ENCODE results near the gene COX20. TPM values are rescaled to one million over a fixed set of nuclear protein-coding genes. Genes with fewer than 3 reads are reported as not detected.

The COX20 gene
- total RNA-seq, 4 donors from 2014 or later: 74.8 to 125 (median 101) TPM

DNA sequence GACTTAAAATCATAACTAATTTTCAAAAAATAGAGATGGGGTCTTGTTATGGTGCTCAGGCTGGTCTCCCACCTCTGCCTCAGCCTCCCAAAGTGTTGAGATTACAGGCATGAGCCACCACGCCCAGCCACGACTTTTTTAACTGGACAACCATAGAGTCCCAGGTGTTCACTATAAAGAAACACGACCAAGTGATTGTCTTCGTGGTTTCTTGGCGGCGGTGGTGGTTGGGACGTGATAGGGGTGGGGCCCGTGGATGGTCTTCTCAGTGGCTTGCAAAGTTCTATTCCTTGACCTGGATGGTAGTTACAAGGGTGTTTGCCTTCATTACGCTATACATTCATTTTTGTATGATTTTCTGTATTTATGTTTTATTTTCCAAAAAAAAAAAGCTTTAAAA lies 34.6 kb upstream of the COX20 start:
- no peak overlapping the region for H3K27ac ChIP-seq (replicated peaks in 1 of 4)
- H3K9me3 ChIP-seq: no peaks in the 10 kb centered on the region
- no peak overlapping the region for H3K4me3 ChIP-seq
- 89% methylated on average over 9 of the region's 9 CpGs for WGBS
- no peaks in the 10 kb centered on the region for H3K36me3 ChIP-seq
- H3K4me1 ChIP-seq: no peaks in the 10 kb centered on the region
- no peaks in the 10 kb centered on the region for H3K27me3 ChIP-seq
- TF ChIP-seq POLR2A (IDR thresholded peaks at IDR 0.05; ENCODE audit: low read depth) (no peak), EP300 (IDR thresholded peaks at IDR 0.05) (no peak), CTCF (IDR thresholded peaks at IDR 0.05) (no peak), POLR2AphosphoS5 (IDR thresholded peaks at IDR 0.05) (no peak)
- intact Hi-C loops (cut with DNase I): loop anchor here (2.0 kb wide), 1 partner anchor 242 kb away; no protein-coding TSS in a partner anchor
- DNase-seq (ENCODE audit: extremely low spot score): no peak

- H3K4me1 ChIP-seq: no peaks in the 10 kb centered on the region
- no peaks in the 10 kb centered on the region for H3K36me3 ChIP-seq
- no peaks in the 10 kb centered on the region for H3K9me3 ChIP-seq
- H3K27ac ChIP-seq (replicated peaks in 1 of 4): no peak overlapping the region
- no peaks in the 10 kb centered on the region for H3K27me3 ChIP-seq
- TF ChIP-seq CTCF (IDR thresholded peaks at IDR 0.05) (peak; percentile 56 to 71 (median 58)), EP300 (IDR thresholded peaks at IDR 0.05) (no peak)
- WGBS: 59% methylated on average over 14 of the region's 14 CpGs
- no peak overlapping the region for H3K4me3 ChIP-seq
- no peak for DNase-seq (ENCODE audit: extremely low spot score)
- intact Hi-C loops (cut with DNase I): loop anchor here (2.0 kb wide), 1 partner anchor 242 kb away; no protein-coding TSS in a partner anchor
These were observed 34.2 kb upstream of the COX20 start for GRCh38 chr1:244801246-244801645.

DNA sequence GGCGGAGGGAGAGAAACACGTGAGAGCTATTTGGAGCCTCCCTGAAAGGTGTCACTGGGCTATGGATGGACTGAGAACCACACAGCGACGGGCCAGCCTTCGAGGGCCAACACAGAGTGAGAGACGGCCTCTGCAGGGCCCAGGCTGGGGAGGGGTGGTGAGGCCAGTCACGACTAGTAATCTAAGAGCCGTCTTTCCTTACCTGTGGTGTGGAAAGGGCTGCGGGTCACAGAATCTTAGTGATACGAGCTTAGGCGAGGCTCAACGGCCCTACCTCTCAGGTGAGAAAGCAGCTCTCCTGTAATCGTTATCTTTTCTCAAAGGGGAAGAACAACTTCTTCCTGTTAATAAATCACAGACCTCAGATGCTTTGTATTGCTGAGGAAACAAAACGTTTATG lies 33.4 kb upstream of the COX20 start:
- intact Hi-C loops (cut with DNase I): no loop called here
- Histone ChIP-seq H3K4me3 (no peak overlapping the region), H3K9me3 (no peaks in the 10 kb centered on the region), H3K36me3 (no peaks in the 10 kb centered on the region), H3K4me1 (no peaks in the 10 kb centered on the region), H3K27ac (replicated peaks in 1 of 4) (no peak overlapping the region), H3K27me3 (no peaks in the 10 kb centered on the region)
- TF ChIP-seq EP300 (IDR thresholded peaks at IDR 0.05): no peak
- no peak for TF ChIP-seq POLR2A (IDR thresholded peaks at IDR 0.05; ENCODE audit: low read depth)
- 77% methylated on average over 14 of the region's 14 CpGs for WGBS
- DNase-seq (ENCODE audit: extremely low spot score): no peak

DNA sequence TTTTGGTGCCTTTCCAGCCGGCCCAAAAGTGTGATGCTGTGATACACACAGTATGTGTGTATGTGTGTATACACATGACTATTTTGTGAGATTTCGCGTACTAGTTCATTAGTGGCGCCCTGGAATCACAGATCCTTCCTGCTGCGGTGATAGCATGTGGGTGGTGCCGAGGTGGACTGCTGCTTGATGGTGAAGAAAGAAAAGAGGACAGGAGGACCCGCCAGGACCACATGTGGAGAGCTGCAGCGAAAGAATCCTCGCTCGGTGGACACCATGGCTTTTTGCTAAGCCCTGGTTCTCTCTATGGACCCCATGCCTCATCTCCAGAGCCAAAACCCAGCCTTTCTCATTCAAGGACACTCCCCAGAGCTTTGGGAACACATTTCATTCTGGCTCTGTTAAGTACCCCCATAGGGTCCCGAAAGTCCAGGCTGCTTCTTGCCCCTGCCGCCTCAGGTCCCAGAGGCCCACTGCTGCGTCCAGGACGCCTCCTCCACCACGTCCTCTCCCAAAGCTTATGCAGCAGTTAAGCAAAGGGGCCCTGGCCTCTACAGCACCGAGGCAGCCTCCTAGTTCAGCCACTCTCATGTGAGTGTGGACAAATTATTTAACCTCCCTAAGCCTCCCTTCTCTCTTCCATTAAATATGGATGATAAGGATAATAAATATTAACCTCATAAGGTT lies 32.8 kb upstream of the COX20 start:
- DNase-seq (ENCODE audit: extremely low spot score): no peak
- Histone ChIP-seq H3K4me1 (no peaks in the 10 kb centered on the region), H3K36me3 (no peaks in the 10 kb centered on the region), H3K9me3 (no peaks in the 10 kb centered on the region), H3K4me3 (no peak overlapping the region), H3K27me3 (no peaks in the 10 kb centered on the region), H3K27ac (replicated peaks in 1 of 4) (no peak overlapping the region)
- intact Hi-C loops (cut with DNase I): no loop called here
- 87% methylated on average over 16 of the region's 16 CpGs for WGBS
- no peak for TF ChIP-seq EP300 (IDR thresholded peaks at IDR 0.05)
- TF ChIP-seq CTCF (IDR thresholded peaks at IDR 0.05): no peak
- TF ChIP-seq POLR2AphosphoS5 (IDR thresholded peaks at IDR 0.05): no peak
- TF ChIP-seq POLR2A (IDR thresholded peaks at IDR 0.05; ENCODE audit: low read depth): no peak

- Histone ChIP-seq H3K4me3 (no peak overlapping the region), H3K27me3 (no peaks in the 10 kb centered on the region), H3K27ac (replicated peaks in 1 of 4) (no peak overlapping the region), H3K36me3 (no peaks in the 10 kb centered on the region), H3K4me1 (no peaks in the 10 kb centered on the region), H3K9me3 (no peaks in the 10 kb centered on the region)
- TF ChIP-seq EP300 (IDR thresholded peaks at IDR 0.05): no peak
- TF ChIP-seq POLR2A (IDR thresholded peaks at IDR 0.05; ENCODE audit: low read depth): no peak
- no peak for TF ChIP-seq POLR2AphosphoS5 (IDR thresholded peaks at IDR 0.05)
- no peak for TF ChIP-seq CTCF (IDR thresholded peaks at IDR 0.05)
- DNase-seq (ENCODE audit: extremely low spot score): no peak
- intact Hi-C loops (cut with DNase I): no loop called here
- 91% methylated on average over 8 of the region's 8 CpGs for WGBS
These were observed 30.6 kb upstream of the COX20 start for GRCh38 chr1:244804841-244805240.
